HepG2 (cell line): ENCODE data around the gene CACNB4. TPM values are rescaled to one million over a fixed set of nuclear protein-coding genes. Genes with fewer than 3 reads are reported as not detected.
A peak's percentile ranks its signal among the peaks of the same experiment; 100 is the strongest.

Experiments
- ASH2L ChIP-seq: fragments of 300-600, 200-600 bp; sonication (generic); IDR thresholded peaks from 2 replicates; pipeline ENCODE4 v1.7.0; 2017; ENCODE audit warnings: low read depth, mild to moderate bottlenecking, moderate library complexity, mixed read lengths, low read length; ENCODE audit not compliant: insufficient read length
- CCAR2 ChIP-seq: fragments of 200-400 bp; formaldehyde crosslinking; optimal IDR thresholded peaks from 2 replicates; pipeline ENCODE3; 2018; ENCODE audit warnings: low read depth, mild to moderate bottlenecking, low read length, moderate library complexity
- CREB1 ChIP-seq, 2 experiments: fragments of 450-650 bp in 1 of 2; IDR thresholded peaks; 2 replicates each; pipeline ENCODE4 v1.6.1; 2016 to 2017; ENCODE audit warnings: control low read depth in 1 of 2, mild to moderate bottlenecking in 1 of 2, missing compliant biosample characterization in 1 of 2, missing genetic modification characterization in 1 of 2
- FOXJ3 ChIP-seq: sonication (generic); formaldehyde crosslinking; IDR thresholded peaks from 2 replicates; pipeline ENCODE4 v1.4.0; 2020; ENCODE audit warnings: missing genetic modification reagents, mild to moderate bottlenecking, borderline replicate concordance
- GATAD1 ChIP-seq: IDR thresholded peaks from 2 replicates; pipeline ENCODE4 v1.6.1; 2016; ENCODE audit warnings: missing genetic modification reagents, missing compliant biosample characterization
- MED8 ChIP-seq: sonication (generic); formaldehyde crosslinking; IDR thresholded peaks from 2 replicates; pipeline ENCODE4 v1.8.1; 2023; ENCODE audit warnings: mild to moderate bottlenecking, missing genetic modification reagents; ENCODE audit not compliant: insufficient replicate concordance
- NR2C2 ChIP-seq: sonication (generic); formaldehyde crosslinking; IDR thresholded peaks from 2 replicates; pipeline ENCODE4 v1.4.0; 2020; ENCODE audit warnings: missing genetic modification reagents, mild to moderate bottlenecking, moderate library complexity, borderline replicate concordance
- PTBP1 ChIP-seq: fragments of 200-400 bp; formaldehyde crosslinking; IDR thresholded peaks from 2 replicates; pipeline ENCODE4 v1.6.1; 2018; ENCODE audit warnings: low read length, low read depth; ENCODE audit not compliant: poor library complexity, severe bottlenecking
- XBP1 ChIP-seq: sonication (generic); formaldehyde crosslinking; IDR thresholded peaks from 2 replicates; pipeline ENCODE4 v1.5.0; 2020; ENCODE audit warnings: missing genetic modification reagents
- ZNF124 ChIP-seq: sonication (generic); formaldehyde crosslinking; IDR thresholded peaks from 2 replicates; pipeline ENCODE4 v1.4.0; 2020; ENCODE audit warnings: missing genetic modification reagents
- ZNF598 ChIP-seq: sonication (generic); formaldehyde crosslinking; IDR thresholded peaks from 2 replicates; pipeline ENCODE4 v1.5.1; 2020; ENCODE audit warnings: mild to moderate bottlenecking, missing genetic modification reagents, borderline replicate concordance
- ZNF724P ChIP-seq: sonication (generic); formaldehyde crosslinking; IDR thresholded peaks from 2 replicates; pipeline ENCODE4 v1.8.0; 2022; ENCODE audit warnings: missing genetic modification reagents, borderline replicate concordance
- polyA plus RNA-seq, 8 experiments: library from polyadenylated mRNA; depleted of rRNA in 3 of 8; stranded (reverse) in 7 of 8; unstranded in 1 of 8; fragments of >200 nt; fragmentation: Illumina TruSeq in 4 of 8; extraction: Trizol in 4 of 8; gene quantifications; 2 replicates each; pipeline versions ENCODE4 v1.2.1 to v1.2.3, GENCODE V29; 2011 to 2016; ENCODE audit warnings: low read depth in 4 of 8, missing spikeins in 1 of 8, mixed read lengths in 1 of 8; ENCODE audit not compliant: insufficient read depth in 1 of 8
- total RNA-seq, 5 experiments: library from RNA; depleted of rRNA; stranded (reverse); fragments of >200 nt; fragmentation: Illumina TruSeq; extraction: Trizol; gene quantifications; 2 replicates each; pipeline ENCODE4 v1.2.3, GENCODE V29; 2016; ENCODE audit warnings: low read depth in 1 of 5
- TF ChIP-seq, protein P1 (sequence below): sonication (generic); formaldehyde crosslinking; conservative IDR thresholded peaks from 2 replicates; pipeline ENCODE4 v1.8.0; 2022; ENCODE audit warnings: low read depth, missing genetic modification reagents
- TF ChIP-seq, protein P2 (sequence below): sonication (generic); formaldehyde crosslinking; IDR thresholded peaks from 2 replicates; pipeline ENCODE4 v1.9.0; 2021; ENCODE audit warnings: mild to moderate bottlenecking, missing genetic modification reagents
- TF ChIP-seq, protein P3 (sequence below): sonication (generic); formaldehyde crosslinking; IDR thresholded peaks from 2 replicates; pipeline ENCODE4 v1.4.0; 2020; ENCODE audit warnings: missing genetic modification reagents
- TF ChIP-seq, protein P4 (sequence below): sonication (generic); formaldehyde crosslinking; IDR thresholded peaks from 2 replicates; pipeline ENCODE4 v1.5.0; 2020; ENCODE audit warnings: mild to moderate bottlenecking, missing genetic modification reagents

CACNB4 gene
- total and polyA plus RNA-seq, 2 of the 13 experiments (the other 11 are each of a cell fraction or from before 2014, with no cell fraction given) = 5.1 to 14.3 TPM

GRCh38 chr2:152016181-152017120 lies 82.4 kb downstream of the CACNB4 start (continued):
- TF ChIP-seq, protein P1, sequence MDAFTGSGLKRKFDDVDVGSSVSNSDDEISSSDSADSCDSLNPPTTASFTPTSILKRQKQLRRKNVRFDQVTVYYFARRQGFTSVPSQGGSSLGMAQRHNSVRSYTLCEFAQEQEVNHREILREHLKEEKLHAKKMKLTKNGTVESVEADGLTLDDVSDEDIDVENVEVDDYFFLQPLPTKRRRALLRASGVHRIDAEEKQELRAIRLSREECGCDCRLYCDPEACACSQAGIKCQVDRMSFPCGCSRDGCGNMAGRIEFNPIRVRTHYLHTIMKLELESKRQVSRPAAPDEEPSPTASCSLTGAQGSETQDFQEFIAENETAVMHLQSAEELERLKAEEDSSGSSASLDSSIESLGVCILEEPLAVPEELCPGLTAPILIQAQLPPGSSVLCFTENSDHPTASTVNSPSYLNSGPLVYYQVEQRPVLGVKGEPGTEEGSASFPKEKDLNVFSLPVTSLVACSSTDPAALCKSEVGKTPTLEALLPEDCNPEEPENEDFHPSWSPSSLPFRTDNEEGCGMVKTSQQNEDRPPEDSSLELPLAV = no peak
- TF ChIP-seq XBP1 (CRISPR knock-in tag) (no peak), NR2C2 (CRISPR knock-in tag) (peak; percentile 66; the same call in 1 of the 2 replicates), CREB1 (IDR thresholded peaks at IDR 0.05) (no peak), CREB1 (CRISPR knock-in tag; IDR thresholded peaks at IDR 0.05) (no peak), ZNF124 (CRISPR knock-in tag) (no peak), PTBP1 (no peak), CCAR2 (no peak), ZNF598 (CRISPR knock-in tag) (no peak), MED8 (no peak), ZNF724P (CRISPR knock-in tag) (no peak), GATAD1 (CRISPR knock-in tag) (no peak), ASH2L (no peak), FOXJ3 (CRISPR knock-in tag) (0 out of 2 replicates have a peak, but pooled peaks have one; percentile 4)
- TF ChIP-seq, protein P2, sequence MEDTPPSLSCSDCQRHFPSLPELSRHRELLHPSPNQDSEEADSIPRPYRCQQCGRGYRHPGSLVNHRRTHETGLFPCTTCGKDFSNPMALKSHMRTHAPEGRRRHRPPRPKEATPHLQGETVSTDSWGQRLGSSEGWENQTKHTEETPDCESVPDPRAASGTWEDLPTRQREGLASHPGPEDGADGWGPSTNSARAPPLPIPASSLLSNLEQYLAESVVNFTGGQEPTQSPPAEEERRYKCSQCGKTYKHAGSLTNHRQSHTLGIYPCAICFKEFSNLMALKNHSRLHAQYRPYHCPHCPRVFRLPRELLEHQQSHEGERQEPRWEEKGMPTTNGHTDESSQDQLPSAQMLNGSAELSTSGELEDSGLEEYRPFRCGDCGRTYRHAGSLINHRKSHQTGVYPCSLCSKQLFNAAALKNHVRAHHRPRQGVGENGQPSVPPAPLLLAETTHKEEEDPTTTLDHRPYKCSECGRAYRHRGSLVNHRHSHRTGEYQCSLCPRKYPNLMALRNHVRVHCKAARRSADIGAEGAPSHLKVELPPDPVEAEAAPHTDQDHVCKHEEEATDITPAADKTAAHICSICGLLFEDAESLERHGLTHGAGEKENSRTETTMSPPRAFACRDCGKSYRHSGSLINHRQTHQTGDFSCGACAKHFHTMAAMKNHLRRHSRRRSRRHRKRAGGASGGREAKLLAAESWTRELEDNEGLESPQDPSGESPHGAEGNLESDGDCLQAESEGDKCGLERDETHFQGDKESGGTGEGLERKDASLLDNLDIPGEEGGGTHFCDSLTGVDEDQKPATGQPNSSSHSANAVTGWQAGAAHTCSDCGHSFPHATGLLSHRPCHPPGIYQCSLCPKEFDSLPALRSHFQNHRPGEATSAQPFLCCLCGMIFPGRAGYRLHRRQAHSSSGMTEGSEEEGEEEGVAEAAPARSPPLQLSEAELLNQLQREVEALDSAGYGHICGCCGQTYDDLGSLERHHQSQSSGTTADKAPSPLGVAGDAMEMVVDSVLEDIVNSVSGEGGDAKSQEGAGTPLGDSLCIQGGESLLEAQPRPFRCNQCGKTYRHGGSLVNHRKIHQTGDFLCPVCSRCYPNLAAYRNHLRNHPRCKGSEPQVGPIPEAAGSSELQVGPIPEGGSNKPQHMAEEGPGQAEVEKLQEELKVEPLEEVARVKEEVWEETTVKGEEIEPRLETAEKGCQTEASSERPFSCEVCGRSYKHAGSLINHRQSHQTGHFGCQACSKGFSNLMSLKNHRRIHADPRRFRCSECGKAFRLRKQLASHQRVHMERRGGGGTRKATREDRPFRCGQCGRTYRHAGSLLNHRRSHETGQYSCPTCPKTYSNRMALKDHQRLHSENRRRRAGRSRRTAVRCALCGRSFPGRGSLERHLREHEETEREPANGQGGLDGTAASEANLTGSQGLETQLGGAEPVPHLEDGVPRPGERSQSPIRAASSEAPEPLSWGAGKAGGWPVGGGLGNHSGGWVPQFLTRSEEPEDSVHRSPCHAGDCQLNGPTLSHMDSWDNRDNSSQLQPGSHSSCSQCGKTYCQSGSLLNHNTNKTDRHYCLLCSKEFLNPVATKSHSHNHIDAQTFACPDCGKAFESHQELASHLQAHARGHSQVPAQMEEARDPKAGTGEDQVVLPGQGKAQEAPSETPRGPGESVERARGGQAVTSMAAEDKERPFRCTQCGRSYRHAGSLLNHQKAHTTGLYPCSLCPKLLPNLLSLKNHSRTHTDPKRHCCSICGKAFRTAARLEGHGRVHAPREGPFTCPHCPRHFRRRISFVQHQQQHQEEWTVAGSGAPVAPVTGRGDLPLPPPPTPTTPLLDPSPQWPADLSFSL (CRISPR knock-in tag) = no peak
- TF ChIP-seq, protein P3, sequence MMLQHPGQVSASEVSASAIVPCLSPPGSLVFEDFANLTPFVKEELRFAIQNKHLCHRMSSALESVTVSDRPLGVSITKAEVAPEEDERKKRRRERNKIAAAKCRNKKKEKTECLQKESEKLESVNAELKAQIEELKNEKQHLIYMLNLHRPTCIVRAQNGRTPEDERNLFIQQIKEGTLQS (CRISPR knock-in tag) = no peak
- TF ChIP-seq, protein P4, sequence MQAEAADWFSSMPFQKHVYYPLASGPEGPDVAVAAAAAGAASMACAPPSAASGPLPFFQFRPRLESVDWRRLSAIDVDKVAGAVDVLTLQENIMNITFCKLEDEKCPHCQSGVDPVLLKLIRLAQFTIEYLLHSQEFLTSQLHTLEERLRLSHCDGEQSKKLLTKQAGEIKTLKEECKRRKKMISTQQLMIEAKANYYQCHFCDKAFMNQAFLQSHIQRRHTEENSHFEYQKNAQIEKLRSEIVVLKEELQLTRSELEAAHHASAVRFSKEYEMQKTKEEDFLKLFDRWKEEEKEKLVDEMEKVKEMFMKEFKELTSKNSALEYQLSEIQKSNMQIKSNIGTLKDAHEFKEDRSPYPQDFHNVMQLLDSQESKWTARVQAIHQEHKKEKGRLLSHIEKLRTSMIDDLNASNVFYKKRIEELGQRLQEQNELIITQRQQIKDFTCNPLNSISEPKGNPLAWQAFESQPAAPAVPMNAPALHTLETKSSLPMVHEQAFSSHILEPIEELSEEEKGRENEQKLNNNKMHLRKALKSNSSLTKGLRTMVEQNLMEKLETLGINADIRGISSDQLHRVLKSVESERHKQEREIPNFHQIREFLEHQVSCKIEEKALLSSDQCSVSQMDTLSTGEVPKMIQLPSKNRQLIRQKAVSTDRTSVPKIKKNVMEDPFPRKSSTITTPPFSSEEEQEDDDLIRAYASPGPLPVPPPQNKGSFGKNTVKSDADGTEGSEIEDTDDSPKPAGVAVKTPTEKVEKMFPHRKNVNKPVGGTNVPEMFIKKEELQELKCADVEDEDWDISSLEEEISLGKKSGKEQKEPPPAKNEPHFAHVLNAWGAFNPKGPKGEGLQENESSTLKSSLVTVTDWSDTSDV (CRISPR knock-in tag) = no peak
